Measurements from ENCODE around the gene GPR42.

DNA sequence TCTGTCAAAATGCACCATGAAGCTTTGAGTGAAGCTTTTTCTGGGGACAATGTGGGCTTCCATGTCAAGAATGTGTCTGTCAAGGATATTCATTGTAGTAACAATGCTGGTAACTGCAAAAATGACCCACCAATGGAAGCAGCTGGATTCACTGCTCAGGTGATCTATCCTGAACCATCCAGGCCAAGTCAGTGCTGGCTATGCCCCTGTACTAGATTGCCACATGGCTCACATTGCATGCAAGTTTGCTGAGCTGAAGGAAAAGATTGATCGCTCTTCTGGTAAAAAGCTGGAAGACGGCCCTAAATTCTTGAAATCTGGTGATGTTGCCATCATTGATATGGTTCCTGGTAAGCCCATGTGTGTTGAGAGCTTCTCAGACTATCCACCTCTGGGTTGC is 12.7 kb downstream of the GPR42 start:
- TF ChIP-seq, protein P1, sequence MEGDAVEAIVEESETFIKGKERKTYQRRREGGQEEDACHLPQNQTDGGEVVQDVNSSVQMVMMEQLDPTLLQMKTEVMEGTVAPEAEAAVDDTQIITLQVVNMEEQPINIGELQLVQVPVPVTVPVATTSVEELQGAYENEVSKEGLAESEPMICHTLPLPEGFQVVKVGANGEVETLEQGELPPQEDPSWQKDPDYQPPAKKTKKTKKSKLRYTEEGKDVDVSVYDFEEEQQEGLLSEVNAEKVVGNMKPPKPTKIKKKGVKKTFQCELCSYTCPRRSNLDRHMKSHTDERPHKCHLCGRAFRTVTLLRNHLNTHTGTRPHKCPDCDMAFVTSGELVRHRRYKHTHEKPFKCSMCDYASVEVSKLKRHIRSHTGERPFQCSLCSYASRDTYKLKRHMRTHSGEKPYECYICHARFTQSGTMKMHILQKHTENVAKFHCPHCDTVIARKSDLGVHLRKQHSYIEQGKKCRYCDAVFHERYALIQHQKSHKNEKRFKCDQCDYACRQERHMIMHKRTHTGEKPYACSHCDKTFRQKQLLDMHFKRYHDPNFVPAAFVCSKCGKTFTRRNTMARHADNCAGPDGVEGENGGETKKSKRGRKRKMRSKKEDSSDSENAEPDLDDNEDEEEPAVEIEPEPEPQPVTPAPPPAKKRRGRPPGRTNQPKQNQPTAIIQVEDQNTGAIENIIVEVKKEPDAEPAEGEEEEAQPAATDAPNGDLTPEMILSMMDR (IDR thresholded peaks at IDR 0.05): no peak
- no peak for TF ChIP-seq ZFX (IDR thresholded peaks at IDR 0.05; ENCODE audit: borderline replicate concordance)
